Measurements from ENCODE around the gene TFDP2. TPM values are rescaled to one million over a fixed set of nuclear protein-coding genes. Genes with fewer than 3 reads are reported as not detected.

TFDP2 gene
- total and polyA plus RNA-seq, 2 experiments from 2014 or later = 26.8 to 55.4 TPM

GRCh38 chr3:141972399-141972798 lies 176.9 kb downstream of the TFDP2 start:
- H3K4me3 ChIP-seq = no peak overlapping the region
- no peak overlapping the region for H2AFZ ChIP-seq
- no peak overlapping the region for H3K9ac ChIP-seq
- no peaks in the 10 kb centered on the region for H3K36me3 ChIP-seq (ENCODE audit: low read depth)
- no peak for TF ChIP-seq EZH2 (IDR thresholded peaks at IDR 0.05; ENCODE audit: insufficient read depth, poor library complexity, severe bottlenecking)
- TF ChIP-seq EZH2phosphoT487 (IDR thresholded peaks at IDR 0.05; ENCODE audit: insufficient read depth, low read depth) = no peak
- H3K4me1 ChIP-seq (ENCODE audit: insufficient read depth) = peaks cover 7% of the 10 kb centered on the region; the same call in 1 of the 2 replicates
- no peaks in the 10 kb centered on the region for H3F3A ChIP-seq (ENCODE audit: insufficient read depth)
- no peak overlapping the region for H3K4me2 ChIP-seq (ENCODE audit: unreplicated experiment)
- 68 to 69% methylated on average over 2 of the region's 2 CpGs for WGBS, 2 experiments (ENCODE audit: low coverage in 1 of 2, low lambda C conversion rate in 2 of 2, missing lambda C conversion rate in 2 of 2)
- H3K27me3 ChIP-seq (replicated peaks; ENCODE audit: insufficient read depth) = no peaks in the 10 kb centered on the region
- no peaks in the 10 kb centered on the region for H3K79me2 ChIP-seq (ENCODE audit: insufficient read depth)
- H4K20me1 ChIP-seq (ENCODE audit: insufficient read depth) = no peaks in the 10 kb centered on the region
- no peaks in the 10 kb centered on the region for H3K9me3 ChIP-seq (ENCODE audit: low read depth)
- DNase-seq = peak; percentile 22
- no peaks in the 10 kb centered on the region for H3K9me2 ChIP-seq (ENCODE audit: insufficient read depth)
- in situ Hi-C loops (cut with MboI) = no loop called here
- no peak overlapping the region for H3K27ac ChIP-seq

- DNase-seq = no peak
- Histone ChIP-seq H3K4me3 (no peak overlapping the region), H4K20me1 (ENCODE audit: insufficient read depth) (no peaks in the 10 kb centered on the region), H2AFZ (no peak overlapping the region), H3K79me2 (ENCODE audit: insufficient read depth) (no peaks in the 10 kb centered on the region), H3K9me2 (ENCODE audit: insufficient read depth) (no peaks in the 10 kb centered on the region), H3K27me3 (replicated peaks; ENCODE audit: insufficient read depth) (no peaks in the 10 kb centered on the region), H3K9me3 (ENCODE audit: low read depth) (no peaks in the 10 kb centered on the region), H3K36me3 (ENCODE audit: low read depth) (no peaks in the 10 kb centered on the region), H3F3A (ENCODE audit: insufficient read depth) (no peaks in the 10 kb centered on the region), H3K4me1 (ENCODE audit: insufficient read depth) (peaks cover 7% of the 10 kb centered on the region; the same call in 1 of the 2 replicates), H3K4me2 (ENCODE audit: unreplicated experiment) (no peak overlapping the region), H3K27ac (no peak overlapping the region), H3K9ac (no peak overlapping the region)
- TF ChIP-seq EZH2 (IDR thresholded peaks at IDR 0.05; ENCODE audit: insufficient read depth, poor library complexity, severe bottlenecking) = no peak
- TF ChIP-seq EZH2phosphoT487 (IDR thresholded peaks at IDR 0.05; ENCODE audit: insufficient read depth, low read depth) = no peak
- WGBS, 2 experiments (ENCODE audit: low coverage in 1 of 2, low lambda C conversion rate in 2 of 2, missing lambda C conversion rate in 2 of 2) = 88% methylated on average over 1 of the region's 1 CpG
- in situ Hi-C loops (cut with MboI) = no loop called here
These were observed 177.8 kb downstream of the TFDP2 start for GRCh38 chr3:141971571-141971970.

GRCh38 chr3:141969711-141970110 lies 179.6 kb downstream of the TFDP2 start:
- Histone ChIP-seq H3K9me3 (ENCODE audit: low read depth) (no peaks in the 10 kb centered on the region), H3K36me3 (ENCODE audit: low read depth) (no peaks in the 10 kb centered on the region), H3K4me1 (ENCODE audit: insufficient read depth) (peaks cover 7% of the 10 kb centered on the region; the same call in 1 of the 2 replicates), H3K4me2 (ENCODE audit: unreplicated experiment) (no peak overlapping the region), H3F3A (ENCODE audit: insufficient read depth) (no peaks in the 10 kb centered on the region), H3K27ac (no peak overlapping the region), H4K20me1 (ENCODE audit: insufficient read depth) (no peaks in the 10 kb centered on the region), H3K79me2 (ENCODE audit: insufficient read depth) (no peaks in the 10 kb centered on the region), H3K9me2 (ENCODE audit: insufficient read depth) (no peaks in the 10 kb centered on the region), H3K9ac (no peak overlapping the region), H3K27me3 (replicated peaks; ENCODE audit: insufficient read depth) (no peaks in the 10 kb centered on the region), H3K4me3 (no peak overlapping the region), H2AFZ (no peak overlapping the region)
- in situ Hi-C loops (cut with MboI) = no loop called here
- no peak for DNase-seq
- WGBS, 2 experiments (ENCODE audit: low coverage in 1 of 2, low lambda C conversion rate in 2 of 2, missing lambda C conversion rate in 2 of 2) = 69 to 73% methylated on average over 6 of the region's 6 CpGs
- TF ChIP-seq EZH2 (IDR thresholded peaks at IDR 0.05; ENCODE audit: insufficient read depth, poor library complexity, severe bottlenecking) (no peak), EZH2phosphoT487 (IDR thresholded peaks at IDR 0.05; ENCODE audit: insufficient read depth, low read depth) (no peak)

GRCh38 chr3:141965471-141965870 lies 183.9 kb downstream of the TFDP2 start:
- Histone ChIP-seq H3K79me2 (ENCODE audit: insufficient read depth) (no peaks in the 10 kb centered on the region), H3K27me3 (replicated peaks; ENCODE audit: insufficient read depth) (no peaks in the 10 kb centered on the region), H3F3A (ENCODE audit: insufficient read depth) (peaks cover 12% of the 10 kb centered on the region), H3K4me3 (no peak overlapping the region), H3K9me3 (ENCODE audit: low read depth) (no peaks in the 10 kb centered on the region), H3K9ac (no peak overlapping the region), H3K4me1 (ENCODE audit: insufficient read depth) (peaks cover 6% of the 10 kb centered on the region), H2AFZ (no peak overlapping the region), H3K36me3 (ENCODE audit: low read depth) (no peaks in the 10 kb centered on the region), H3K27ac (no peak overlapping the region), H3K9me2 (ENCODE audit: insufficient read depth) (no peaks in the 10 kb centered on the region), H4K20me1 (ENCODE audit: insufficient read depth) (no peaks in the 10 kb centered on the region), H3K4me2 (ENCODE audit: unreplicated experiment) (no peak overlapping the region)
- in situ Hi-C loops (cut with MboI) = no loop called here
- no peak for DNase-seq
- no peak for TF ChIP-seq EZH2phosphoT487 (IDR thresholded peaks at IDR 0.05; ENCODE audit: insufficient read depth, low read depth)
- no peak for TF ChIP-seq EZH2 (IDR thresholded peaks at IDR 0.05; ENCODE audit: insufficient read depth, poor library complexity, severe bottlenecking)
- WGBS, 2 experiments (ENCODE audit: low coverage in 1 of 2, low lambda C conversion rate in 2 of 2, missing lambda C conversion rate in 2 of 2) = 77 to 89% methylated on average over 1 of the region's 1 CpG

- DNase-seq = no peak
- WGBS, 2 experiments (ENCODE audit: low coverage in 1 of 2, low lambda C conversion rate in 2 of 2, missing lambda C conversion rate in 2 of 2) = 96 to 97% methylated on average over 4 of the region's 4 CpGs
- Histone ChIP-seq H3K4me2 (ENCODE audit: unreplicated experiment) (no peak overlapping the region), H3K9ac (no peak overlapping the region), H4K20me1 (ENCODE audit: insufficient read depth) (no peaks in the 10 kb centered on the region), H3K4me3 (no peak overlapping the region), H3F3A (ENCODE audit: insufficient read depth) (peaks cover 30% of the 10 kb centered on the region), H3K27me3 (replicated peaks; ENCODE audit: insufficient read depth) (no peaks in the 10 kb centered on the region), H3K9me3 (ENCODE audit: low read depth) (no peaks in the 10 kb centered on the region), H3K27ac (no peak overlapping the region), H3K79me2 (ENCODE audit: insufficient read depth) (no peaks in the 10 kb centered on the region), H3K4me1 (ENCODE audit: insufficient read depth) (peaks cover 21% of the 10 kb centered on the region), H2AFZ (no peak overlapping the region), H3K36me3 (ENCODE audit: low read depth) (no peaks in the 10 kb centered on the region), H3K9me2 (ENCODE audit: insufficient read depth) (no peaks in the 10 kb centered on the region)
- no peak for TF ChIP-seq EZH2 (IDR thresholded peaks at IDR 0.05; ENCODE audit: insufficient read depth, poor library complexity, severe bottlenecking)
- TF ChIP-seq EZH2phosphoT487 (IDR thresholded peaks at IDR 0.05; ENCODE audit: insufficient read depth, low read depth) = no peak
- in situ Hi-C loops (cut with MboI) = no loop called here
These were observed 186.0 kb downstream of the TFDP2 start for GRCh38 chr3:141963301-141963700.

Data from GM23248 (cell line).